ENCODE measurements around the gene SNRNP70.

SNRNP70 gene

GRCh38 chr19:49151267-49152118, 66.2 kb downstream of the SNRNP70 start:
- TF ChIP-seq, protein P1, sequence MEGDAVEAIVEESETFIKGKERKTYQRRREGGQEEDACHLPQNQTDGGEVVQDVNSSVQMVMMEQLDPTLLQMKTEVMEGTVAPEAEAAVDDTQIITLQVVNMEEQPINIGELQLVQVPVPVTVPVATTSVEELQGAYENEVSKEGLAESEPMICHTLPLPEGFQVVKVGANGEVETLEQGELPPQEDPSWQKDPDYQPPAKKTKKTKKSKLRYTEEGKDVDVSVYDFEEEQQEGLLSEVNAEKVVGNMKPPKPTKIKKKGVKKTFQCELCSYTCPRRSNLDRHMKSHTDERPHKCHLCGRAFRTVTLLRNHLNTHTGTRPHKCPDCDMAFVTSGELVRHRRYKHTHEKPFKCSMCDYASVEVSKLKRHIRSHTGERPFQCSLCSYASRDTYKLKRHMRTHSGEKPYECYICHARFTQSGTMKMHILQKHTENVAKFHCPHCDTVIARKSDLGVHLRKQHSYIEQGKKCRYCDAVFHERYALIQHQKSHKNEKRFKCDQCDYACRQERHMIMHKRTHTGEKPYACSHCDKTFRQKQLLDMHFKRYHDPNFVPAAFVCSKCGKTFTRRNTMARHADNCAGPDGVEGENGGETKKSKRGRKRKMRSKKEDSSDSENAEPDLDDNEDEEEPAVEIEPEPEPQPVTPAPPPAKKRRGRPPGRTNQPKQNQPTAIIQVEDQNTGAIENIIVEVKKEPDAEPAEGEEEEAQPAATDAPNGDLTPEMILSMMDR (IDR thresholded peaks at IDR 0.05; ENCODE audit: control extremely low read depth, extremely low read depth, low read depth, missing control alignments): no peak
- no peak for DNase-seq (ENCODE audit: extremely low spot score)
- POLR2A ChIA-PET: no interaction called here
- CTCF ChIA-PET: interaction anchor here (0.7 to 1.4 kb wide), 4 partner anchors 38 to 57 kb away, joined by 3 to 5 read pairs (median 4); partner anchors contain the start of gene LIN7B

- TF ChIP-seq, protein P1 (IDR thresholded peaks at IDR 0.05; ENCODE audit: control extremely low read depth, extremely low read depth, low read depth, missing control alignments): no peak
- CTCF ChIA-PET: interaction anchor here (1.3 kb wide), 1 partner anchor 54 kb away, joined by 5 read pairs; no protein-coding TSS in a partner anchor
- POLR2A ChIA-PET: interaction anchor here (0.7 kb wide), 1 partner anchor 276 kb away, joined by 3 read pairs; no protein-coding TSS in a partner anchor
These were observed 66.9 kb downstream of the SNRNP70 start for GRCh38 chr19:49152119-49152550.

DNA sequence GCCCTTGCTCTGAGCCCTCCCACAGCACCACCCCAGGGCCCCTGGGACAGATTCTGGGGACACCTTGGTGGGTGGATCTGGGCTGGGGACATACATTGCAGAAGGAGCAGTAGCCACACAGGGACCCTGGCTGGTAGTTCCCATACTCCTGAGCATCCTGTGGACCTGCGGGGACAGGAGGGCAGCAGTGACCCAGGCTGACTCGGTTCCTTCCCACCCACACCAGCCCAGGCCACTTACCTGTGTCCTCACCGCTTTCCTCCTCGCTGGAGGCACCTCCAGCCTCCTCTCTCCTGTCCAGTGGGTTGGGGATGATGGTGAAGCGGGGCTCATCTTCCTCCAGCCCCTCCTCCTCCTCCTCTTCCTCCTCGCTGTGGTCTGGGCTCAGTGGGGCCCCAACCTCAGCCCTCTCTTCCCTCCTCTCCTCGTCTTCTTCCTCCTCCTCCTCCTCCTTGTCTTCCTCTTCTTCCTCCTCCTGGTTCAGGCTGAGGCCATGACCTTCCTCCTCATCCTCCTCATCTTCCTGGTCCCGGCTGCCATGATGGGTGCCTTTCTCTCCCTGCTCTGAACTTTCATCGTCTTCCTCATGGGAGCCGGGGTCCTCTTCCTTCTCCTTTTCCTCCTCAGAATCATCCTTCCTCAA, 68.0 kb downstream of the SNRNP70 start:
- TF ChIP-seq, protein P1 (IDR thresholded peaks at IDR 0.05; ENCODE audit: control extremely low read depth, extremely low read depth, low read depth, missing control alignments): no peak
- ChIA-PET POLR2A (no interaction called here), CTCF (no interaction called here)
- no peak for DNase-seq (ENCODE audit: extremely low spot score)

More at GRCh38 chr19:49152119-49152550, 66.9 kb downstream of the SNRNP70 start:
- no peak for DNase-seq (ENCODE audit: extremely low spot score)

GRCh38 chr19:49154279-49154678, 69.0 kb downstream of the SNRNP70 start:
- POLR2A ChIA-PET: no interaction called here
- no peak for DNase-seq (ENCODE audit: extremely low spot score)
- CTCF ChIA-PET: no interaction called here
- TF ChIP-seq, protein P1 (IDR thresholded peaks at IDR 0.05; ENCODE audit: control extremely low read depth, extremely low read depth, low read depth, missing control alignments): no peak

DNA sequence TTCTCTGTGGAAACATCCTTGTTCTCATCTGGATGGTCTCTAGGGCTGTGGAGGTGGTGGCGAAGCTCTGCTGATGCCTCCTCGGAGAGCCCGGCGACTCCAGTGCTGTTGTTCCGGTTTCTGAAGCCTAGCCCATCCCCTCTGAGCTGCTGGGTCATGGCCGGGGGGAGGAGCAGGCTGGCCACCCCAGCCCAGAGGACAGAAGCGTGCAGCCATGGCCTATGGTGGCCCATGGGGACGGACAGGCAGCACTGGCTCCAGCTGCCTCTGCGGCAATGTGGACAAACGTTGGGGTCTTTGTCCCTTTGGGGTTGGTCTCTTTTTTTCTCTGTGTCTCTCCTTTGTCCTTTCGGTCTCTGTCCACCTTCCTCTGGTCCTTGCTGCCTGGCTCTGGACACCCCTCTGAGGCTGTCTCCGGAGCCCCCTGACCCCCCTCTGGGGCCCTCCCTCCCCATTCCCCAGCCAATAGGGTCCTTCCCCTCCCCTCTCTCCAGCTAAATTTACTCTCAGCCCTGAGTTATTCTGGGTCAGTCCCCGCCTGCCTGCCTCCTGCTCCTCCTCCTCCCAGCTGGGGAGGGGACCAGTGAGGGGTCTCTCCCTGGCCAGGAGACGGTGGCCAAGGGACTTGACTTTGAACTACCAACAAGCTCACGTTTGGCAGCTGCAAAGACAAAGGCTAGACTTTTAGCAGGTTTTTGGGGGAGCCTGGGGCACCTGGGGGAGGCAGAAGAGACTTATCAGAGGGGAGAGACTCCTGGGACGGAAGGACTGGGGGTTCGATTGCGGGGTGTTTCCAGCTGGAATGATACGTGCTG, 70.0 kb downstream of the SNRNP70 start, which contains the start of gene HRC:
HRC (minus strand) TSS at position 392 of the 815 bp plus-strand sequence; CDS start at position 233, 159 bp downstream.
- no peak for DNase-seq (ENCODE audit: extremely low spot score)
- TF ChIP-seq, protein P1 (IDR thresholded peaks at IDR 0.05; ENCODE audit: control extremely low read depth, extremely low read depth, low read depth, missing control alignments): no peak
- ChIA-PET CTCF (interaction anchor here (1.1 to 1.4 kb wide), 3 partner anchors 58 to 442 kb away, joined by 3 to 4 read pairs (median 3); no protein-coding TSS in a partner anchor), POLR2A (interaction anchor here (0.6 kb wide), 1 partner anchor 370 kb away, joined by 9 read pairs; no protein-coding TSS in a partner anchor)
